Left colon (tissue), 2 donors: ENCODE data around the gene OTOP1. TPM values are rescaled to one million over a fixed set of nuclear protein-coding genes. Genes with fewer than 3 reads are reported as not detected.
A peak's percentile ranks its signal among the peaks of the same experiment; 100 is the strongest.
"Not testable (repeated sequence)": the region's sequence is repeated elsewhere in the genome, so short reads cannot be mapped to it uniquely, and the experiment has no call there.

Experiments
- ATAC-seq: fragments of 200-7000 bp; cut with Tn5 transposase; one replicate; pipeline ENCODE4 v1.9.1; 2020; ENCODE audit warnings: mild to moderate bottlenecking, moderate library complexity
- DNase-seq, 2 donors: peaks; one replicate each; pipeline ENCODE4 v3.0.0-alpha.2; 2020
- intact Hi-C, 2 donors: fragments of 100-400 bp; cut with DNase I in 1 of 2; cut with micrococcal nuclease in 1 of 2; formaldehyde crosslinking; loops; one replicate each; pipeline versions ENCODE4 v1.11.2 to v1.14.0; 2022; cut with DNase I, micrococcal nuclease
- total RNA-seq, 2 donors: library from RNA; stranded (reverse); fragmentation: NEBNext Ultra II Directional; extraction: Animal tissue kit (Norgen Biotek cat#: 25700); gene quantifications; one replicate each; pipeline ENCODE4 v1.2.1, GENCODE V29; 2021
- donor health status: DM: no; HTN: no; CAD: no.
- donor health status: DM: yes; HTN: yes; CAD: no.

Gene OTOP1
- total RNA-seq, 2 donors from 2014 or later, result not detected

DNA sequence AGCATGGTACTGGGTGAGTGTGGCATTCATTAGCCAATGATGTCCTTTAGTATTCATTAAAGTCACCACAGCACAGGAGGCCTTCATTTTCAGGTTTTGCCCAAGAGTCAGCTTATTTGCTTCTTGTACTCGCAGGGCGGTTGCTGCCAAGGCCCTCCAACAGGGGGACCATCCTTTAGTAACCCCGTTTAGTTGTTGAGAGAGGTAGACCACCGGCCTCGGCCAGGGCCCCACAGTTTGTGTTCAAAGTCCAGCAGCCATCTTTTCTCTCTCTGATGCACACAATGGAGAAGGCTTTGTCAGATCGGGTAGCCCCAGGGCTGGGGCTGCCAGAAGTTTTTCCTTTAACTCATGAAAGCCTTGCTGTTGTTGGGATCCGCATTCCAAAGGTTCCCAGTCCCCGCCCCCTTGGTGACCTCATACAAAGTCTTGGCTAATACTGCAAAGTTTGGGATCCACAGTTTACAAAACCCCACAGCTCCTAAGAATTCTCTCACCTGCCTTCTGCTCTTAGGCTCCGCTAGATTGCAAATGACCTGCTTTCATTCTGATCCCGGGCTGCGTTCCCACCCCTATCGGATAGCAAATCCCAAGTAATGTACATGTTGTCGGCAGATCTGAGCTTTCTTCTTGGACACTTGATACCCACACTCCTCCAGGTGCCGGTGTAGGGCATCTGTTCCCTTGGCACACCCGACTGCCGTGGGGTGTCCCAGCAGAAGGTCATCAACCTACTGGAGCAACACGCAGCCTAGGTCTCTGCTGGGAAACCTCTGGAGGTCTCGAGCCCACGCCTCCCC lies 58.5 kb downstream of the OTOP1 start:
- intact Hi-C loops, ATAC-seq, DNase-seq: not testable (repeated sequence)

DNA sequence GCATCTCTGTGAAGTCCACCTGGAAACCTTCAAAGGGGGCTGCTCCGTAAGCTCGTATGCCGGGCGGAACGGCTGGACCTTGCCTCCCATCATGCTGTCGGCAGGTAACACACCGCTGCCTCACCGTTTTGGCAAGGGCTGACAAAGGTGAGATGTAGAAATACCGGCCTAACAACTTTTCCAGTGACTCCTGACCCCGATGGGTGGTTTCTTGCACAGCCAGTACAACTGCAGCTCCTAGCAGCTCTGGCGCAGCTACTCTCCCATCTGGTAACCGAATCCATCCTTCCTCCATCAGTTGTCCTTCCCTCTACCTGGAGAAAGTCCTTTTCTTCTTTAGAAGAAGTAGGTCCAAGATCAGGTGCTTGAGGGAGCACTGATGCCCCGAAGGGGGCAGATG lies 59.7 kb downstream of the OTOP1 start:
- intact Hi-C loops, DNase-seq, ATAC-seq: not testable (repeated sequence)

DNA sequence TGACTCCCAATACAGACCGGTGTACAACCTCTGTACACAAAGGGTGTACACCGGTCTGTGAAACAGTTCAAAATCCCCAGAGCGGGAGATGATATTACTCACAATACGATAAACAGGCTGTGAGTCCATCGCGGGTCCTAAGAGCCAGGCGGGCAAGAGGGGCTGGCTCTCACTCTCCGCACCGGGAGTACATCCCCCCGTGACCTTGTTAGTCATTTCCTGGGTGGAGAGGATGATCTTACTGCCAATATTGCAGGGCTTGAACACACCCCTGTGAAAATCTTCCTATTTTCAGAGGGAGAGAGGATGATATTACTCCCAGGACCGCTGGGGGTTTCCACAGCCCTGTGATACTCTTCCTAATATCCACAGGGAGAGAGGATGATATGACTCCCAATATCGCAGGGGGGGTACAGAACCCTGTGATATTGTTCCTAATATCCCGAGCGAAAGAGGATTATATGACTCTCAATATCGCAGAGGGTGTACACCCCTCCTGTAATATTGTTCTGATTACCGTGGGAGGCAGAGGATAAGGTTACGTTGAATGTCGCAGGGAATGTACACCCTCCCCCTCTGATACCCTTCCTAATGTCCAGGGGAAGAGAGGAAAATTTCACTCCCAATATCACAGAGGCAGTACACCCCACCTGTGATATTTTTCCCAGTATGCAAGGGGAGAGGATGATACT lies 60.9 kb downstream of the OTOP1 start:
- intact Hi-C loops, ATAC-seq, DNase-seq: not testable (repeated sequence)

DNA sequence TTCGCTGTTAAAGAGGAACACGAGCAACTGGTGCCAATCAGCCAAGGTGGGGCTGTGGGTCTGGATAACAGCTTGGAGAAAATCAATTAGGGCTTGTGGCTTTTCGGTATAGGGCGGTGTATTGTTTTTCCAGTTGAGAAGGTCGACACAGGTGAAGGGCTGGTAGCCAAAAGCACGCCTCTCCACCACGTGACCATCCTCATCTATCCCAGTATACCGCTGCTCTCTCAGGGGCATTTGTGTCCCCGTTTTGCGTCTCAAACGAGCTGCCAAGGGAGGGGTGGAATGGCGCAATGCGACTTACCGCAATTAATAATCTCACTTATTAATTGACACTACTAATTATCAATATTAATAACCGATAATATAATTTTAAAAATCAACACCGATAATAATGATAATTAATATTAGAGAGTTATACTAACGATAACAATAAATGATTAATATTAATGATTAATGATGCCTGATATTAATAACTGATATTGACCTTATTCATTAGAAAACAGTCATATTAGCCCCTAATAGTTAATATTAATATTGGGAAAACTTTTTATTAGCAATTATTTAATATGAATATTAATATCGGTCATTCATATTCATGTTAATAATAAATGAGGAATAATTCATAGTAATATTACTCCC lies 62.1 kb downstream of the OTOP1 start:
- intact Hi-C loops, ATAC-seq, DNase-seq: not testable (repeated sequence)

DNA sequence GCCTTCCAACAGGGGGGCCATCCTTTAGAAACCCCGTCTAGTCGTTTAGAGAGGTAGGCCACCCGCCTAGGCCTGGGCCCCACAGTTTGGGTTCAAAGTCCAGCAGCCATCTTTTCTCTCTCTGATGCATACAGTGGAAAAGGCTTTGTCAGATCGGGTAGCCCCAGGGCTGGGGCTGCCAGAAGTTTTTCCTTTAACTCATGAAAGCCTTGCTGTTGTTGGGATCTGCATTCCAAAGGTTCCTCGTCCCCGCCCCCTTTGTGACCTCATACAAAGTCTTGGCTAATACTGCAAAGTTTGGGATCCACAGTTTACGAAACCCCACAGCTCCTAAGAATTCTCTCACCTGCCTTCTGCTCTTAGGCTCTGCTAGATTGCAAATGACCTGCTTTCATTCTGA lies 64.5 kb downstream of the OTOP1 start:
- intact Hi-C loops, DNase-seq, ATAC-seq: not testable (repeated sequence)

DNA sequence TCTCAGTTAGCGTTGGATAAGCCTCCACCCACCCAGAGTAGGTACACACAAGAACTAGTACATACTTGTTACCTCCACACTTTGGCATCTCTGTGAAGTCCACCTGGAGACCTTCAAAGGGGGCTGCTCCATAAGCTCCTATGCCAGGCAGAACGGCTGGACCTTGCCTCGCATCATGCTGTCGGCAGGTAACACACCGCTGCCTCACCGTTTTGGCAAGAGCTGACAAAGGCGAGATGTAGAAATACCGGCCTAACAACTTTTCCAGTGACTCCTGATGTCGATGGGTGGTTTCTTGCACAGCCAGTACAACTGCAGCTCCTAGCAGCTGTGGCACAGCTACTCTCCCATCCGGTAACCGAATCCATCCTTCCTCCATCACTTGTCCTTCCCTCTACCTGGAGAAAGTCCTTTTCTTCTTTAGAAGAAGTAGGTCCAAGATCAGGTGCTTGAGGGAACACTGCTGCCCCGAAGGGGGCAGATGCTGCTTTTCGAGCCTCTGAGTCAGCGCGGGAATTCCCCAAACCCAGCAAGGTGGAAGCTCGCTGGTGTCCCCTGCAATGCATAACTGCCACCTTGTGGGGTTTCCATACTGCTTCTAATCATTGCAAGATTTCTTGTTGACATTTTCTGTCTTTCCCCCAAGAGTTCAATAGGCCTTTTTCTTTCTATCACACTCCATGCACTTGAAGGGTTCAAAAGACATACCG lies 65.6 kb downstream of the OTOP1 start:
- intact Hi-C loops, ATAC-seq, DNase-seq: not testable (repeated sequence)

DNA sequence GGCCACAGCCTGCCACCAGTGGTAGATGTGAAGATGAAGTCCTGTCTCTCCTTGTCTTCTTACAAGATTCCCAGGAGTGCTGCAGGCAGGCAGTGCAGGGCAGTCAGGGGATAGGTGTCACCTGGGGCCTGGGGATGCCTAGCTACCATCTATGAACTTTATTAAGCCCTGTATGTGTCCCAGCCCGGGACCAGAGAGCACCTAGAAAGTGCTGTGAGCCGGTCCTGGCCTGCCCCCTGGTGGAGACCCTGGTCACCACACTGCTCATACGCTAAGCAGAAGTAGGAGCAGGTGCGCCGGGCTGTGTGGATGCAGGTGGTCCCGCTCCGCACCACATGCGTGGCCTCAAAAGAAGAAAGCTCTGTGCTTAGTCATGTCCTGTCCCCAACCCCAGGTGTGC lies 81.1 kb downstream of the OTOP1 start:
- intact Hi-C loops, ATAC-seq: not testable (repeated sequence)
- peak in 1 of 2 donors; percentile 41 for DNase-seq

DNA sequence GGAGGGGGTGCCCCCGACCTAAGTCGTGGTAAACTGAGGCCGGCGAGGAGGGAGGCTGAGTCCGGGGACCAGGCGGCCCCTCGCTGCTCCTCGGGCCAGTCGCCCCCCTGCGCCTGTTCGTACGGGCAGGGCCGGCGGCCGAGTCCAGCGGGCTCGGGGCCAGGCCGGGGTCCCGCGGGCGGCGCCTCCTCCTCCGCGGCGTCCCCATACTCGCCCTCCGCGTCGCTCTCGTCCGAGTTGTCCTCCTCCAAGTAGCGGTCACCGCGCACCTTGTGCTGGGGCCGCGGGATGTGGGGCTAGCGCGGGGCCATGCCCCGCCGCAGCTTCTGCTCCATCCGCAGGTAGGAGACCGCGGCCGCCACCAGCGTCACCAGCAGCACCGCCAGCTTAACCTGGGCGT lies 83.4 kb downstream of the OTOP1 start:
- DNase-seq, intact Hi-C loops, ATAC-seq: not testable (repeated sequence)

DNA sequence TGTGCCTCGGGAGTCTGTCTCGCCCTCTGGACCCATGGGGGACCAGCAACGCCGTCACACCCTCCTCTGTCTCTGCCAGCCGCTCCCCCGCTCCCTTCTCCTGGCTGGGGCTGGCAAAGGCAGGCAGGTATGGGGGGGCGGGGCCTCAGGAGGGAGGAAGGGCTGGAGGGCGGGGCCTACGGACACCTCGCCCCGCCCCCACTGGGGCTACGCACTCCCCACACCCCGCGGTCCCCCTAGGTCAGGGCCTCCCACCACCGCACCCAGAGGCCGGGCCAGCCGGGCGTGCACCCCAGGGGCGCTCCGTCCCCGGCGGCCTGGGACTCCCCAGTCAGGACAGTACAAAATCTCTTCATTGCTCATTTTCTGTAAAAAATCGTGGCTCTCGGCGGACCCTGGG lies 84.0 kb downstream of the OTOP1 start:
- DNase-seq, result peak in 1 of 2 donors; percentile 9
- ATAC-seq, intact Hi-C loops: not testable (repeated sequence)

DNA sequence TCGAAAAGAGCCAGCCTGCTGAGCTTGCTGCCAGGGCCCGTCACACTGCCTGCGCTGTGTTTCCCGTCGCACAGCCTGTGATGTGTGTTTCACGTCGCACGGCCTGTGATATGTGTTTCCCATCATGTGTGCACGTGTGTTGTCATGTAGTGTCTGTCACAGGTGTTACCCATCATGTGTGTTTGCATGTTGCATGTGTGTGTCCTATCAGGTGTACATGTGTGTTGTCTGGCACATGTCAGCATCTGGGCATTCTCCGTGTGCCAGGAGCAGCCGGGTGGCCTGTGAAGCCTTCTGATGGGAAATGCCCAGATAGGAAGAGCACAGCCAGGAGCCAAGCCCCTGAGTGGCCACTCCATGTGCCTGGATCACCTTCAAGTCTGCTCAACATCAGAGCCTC lies 85.5 kb downstream of the OTOP1 start:
- DNase-seq, intact Hi-C loops, ATAC-seq: not testable (repeated sequence)

Other genes with a start within 250 kb of the OTOP1 start
- 10 to 100 TPM; 20.0 to 25.7 TPM for gene TMEM128, start 21.3 kb upstream of the OTOP1 start, total RNA-seq
- 1 to 10 TPM; 5.7 to 7.1 TPM for gene LYAR, start 63.2 kb upstream of the OTOP1 start, total RNA-seq
- gene ZBTB49, start 63.3 kb upstream of the OTOP1 start, total RNA-seq, result 1 to 10 TPM; 3.8 to 5.5 TPM
- gene NSG1, start 160.2 kb upstream of the OTOP1 start, total RNA-seq, result 1 to 10 TPM; 2.6 to 3.0 TPM